Spleen (tissue), 7 donors: ENCODE measurements around the gene MPZL1.

Source experiments
- CTCF ChIP-seq, 11 experiments: fragments of 200-600 bp in 7 of 11; fragments of 450-650 bp in 4 of 11; sonication (generic) in 4 of 11; IDR thresholded peaks in 8 of 11; conservative IDR thresholded peaks in 3 of 11; 1 replicate in 7 of 11; 2 replicates in 4 of 11; pipeline versions ENCODE4 v1.4.0 to v1.8.0; 2016 to 2021; ENCODE audit warnings: antibody characterized with exemption in 11 of 11, inconsistent platforms in 4 of 11, mild to moderate bottlenecking in 1 of 11
- POLR2AphosphoS5 ChIP-seq, 3 donors: sonication (generic); formaldehyde crosslinking; IDR thresholded peaks; one replicate each; pipeline ENCODE4 v1.5.1; 2017; ENCODE audit warnings: antibody characterized with exemption in 3 of 3
- donor health status: DM: no; HTN: no; CAD: no; lungs with moderate emphysema.
- donor health status: DM: no; HTN: no; CAD: no.
- donor health status: DM: no; HTN: no; CAD: no.

DNA sequence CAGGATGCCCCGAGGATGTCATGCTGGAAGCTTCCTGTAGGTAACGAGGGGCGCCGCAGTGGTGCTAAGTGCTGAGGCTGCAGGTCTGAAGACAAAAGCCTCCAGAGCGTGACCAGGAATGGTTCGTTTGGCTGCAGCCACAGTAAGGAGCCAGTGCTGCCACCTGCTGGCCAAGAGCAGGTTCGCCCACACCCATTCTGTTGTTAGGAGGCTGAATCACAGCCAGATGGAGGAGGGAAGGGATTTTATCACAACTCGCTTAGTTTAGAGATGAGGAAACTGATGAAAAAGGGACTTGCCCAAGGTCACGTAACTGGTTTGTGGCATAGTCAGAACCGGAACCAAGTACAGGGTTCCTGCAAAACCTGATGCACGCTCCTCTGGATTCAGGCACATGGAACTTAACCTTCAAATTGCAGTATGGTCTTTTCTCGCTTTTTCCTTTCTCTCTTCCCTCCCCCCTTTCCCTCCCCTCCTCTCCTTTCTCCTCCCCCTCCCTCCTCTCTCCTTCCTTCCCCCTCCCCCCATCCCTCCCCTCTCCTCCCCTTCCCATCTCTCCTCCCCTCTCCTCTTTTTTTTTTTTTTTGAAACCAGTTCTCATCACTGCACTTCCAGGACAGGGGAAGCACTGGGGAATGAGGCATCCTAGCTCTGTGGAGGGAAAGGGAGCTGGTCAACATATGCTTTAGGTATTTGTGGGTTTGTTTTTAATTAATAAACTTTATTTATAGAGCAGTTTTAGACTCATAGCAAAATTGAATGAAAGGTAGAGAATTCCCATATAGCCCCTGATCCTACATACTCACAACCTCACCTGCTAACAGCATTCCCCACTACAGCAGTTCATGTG is 81.8 kb downstream of the MPZL1 start:
- TF ChIP-seq CTCF (IDR thresholded peaks at IDR 0.05 in 8 of 11, conservative IDR thresholded peaks at IDR 0.05 in 3 of 11): peak; percentile 89 to 98 (median 96)
- TF ChIP-seq POLR2AphosphoS5 (IDR thresholded peaks at IDR 0.05): peak; percentile 40 to 83 (median 78)
